ENCODE data around the gene LBHD2. TPM values are rescaled to one million over a fixed set of nuclear protein-coding genes. Genes with fewer than 3 reads are reported as not detected.
A peak's percentile ranks its signal among the peaks of the same experiment; 100 is the strongest.

LBHD2 gene
- total RNA-seq, 2 donors from 2014 or later, result not detected

DNA sequence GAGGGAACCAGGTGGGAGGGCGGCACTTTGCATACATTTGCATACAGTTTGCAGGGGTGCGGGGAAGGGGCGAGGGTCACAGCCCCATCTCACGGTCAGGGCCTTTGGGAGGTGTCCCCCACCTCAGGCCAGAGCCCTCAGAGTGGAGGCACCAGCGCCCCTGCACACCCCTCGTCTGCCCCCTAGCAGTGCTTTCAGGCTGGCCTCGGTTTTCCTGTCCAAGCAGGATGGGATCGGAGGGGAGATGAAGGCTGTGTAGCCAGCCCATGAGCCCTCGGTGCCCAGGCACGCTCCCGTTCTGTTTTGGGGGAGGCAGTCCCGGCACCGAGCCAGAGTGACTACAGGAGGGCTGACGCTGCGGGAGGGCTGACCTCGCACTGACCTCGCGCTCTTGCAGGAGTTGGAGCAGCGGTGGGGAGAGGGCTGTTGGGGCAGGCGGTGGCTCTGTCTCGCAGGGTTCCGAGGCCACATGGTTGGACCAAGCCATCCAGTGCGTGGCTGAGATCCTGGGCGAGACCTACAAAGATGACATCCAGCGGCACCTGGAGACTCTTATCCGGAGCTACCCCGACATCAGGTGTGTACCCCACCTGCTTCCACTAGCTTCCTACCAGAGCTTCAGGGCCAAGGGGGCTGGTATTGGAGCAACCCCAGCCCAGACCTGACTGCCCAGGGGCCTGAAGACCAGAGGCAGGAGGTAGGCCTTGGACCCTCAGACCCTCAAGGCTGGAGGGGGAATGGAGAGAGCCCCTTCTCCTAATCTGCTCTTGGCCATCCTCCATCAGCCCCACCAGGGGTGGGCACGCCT is 24.1 kb downstream of the LBHD2 start:
- DNase-seq (no peak), ATAC-seq (no peak)
- Histone ChIP-seq H3K4me1 (peaks cover 65% of the 10 kb centered on the region), H3K4me3 (no peak overlapping the region), H3K36me3 (replicated peaks in 1 of 2; ENCODE audit: insufficient read depth in 1 of 2, low read depth in 2 of 2) (no peaks in the 10 kb centered on the region), H3K27ac (peak overlapping the region in 2 of 4 donors; percentile 50 to 69), H3K9me3 (no peaks in the 10 kb centered on the region), H3K27me3 (no peaks in the 10 kb centered on the region)
- intact Hi-C loops (cut with DNase I), result loop anchor here (10.0 kb wide), 1 partner anchor 187 kb away; no protein-coding TSS in a partner anchor
- TF ChIP-seq, protein P1, sequence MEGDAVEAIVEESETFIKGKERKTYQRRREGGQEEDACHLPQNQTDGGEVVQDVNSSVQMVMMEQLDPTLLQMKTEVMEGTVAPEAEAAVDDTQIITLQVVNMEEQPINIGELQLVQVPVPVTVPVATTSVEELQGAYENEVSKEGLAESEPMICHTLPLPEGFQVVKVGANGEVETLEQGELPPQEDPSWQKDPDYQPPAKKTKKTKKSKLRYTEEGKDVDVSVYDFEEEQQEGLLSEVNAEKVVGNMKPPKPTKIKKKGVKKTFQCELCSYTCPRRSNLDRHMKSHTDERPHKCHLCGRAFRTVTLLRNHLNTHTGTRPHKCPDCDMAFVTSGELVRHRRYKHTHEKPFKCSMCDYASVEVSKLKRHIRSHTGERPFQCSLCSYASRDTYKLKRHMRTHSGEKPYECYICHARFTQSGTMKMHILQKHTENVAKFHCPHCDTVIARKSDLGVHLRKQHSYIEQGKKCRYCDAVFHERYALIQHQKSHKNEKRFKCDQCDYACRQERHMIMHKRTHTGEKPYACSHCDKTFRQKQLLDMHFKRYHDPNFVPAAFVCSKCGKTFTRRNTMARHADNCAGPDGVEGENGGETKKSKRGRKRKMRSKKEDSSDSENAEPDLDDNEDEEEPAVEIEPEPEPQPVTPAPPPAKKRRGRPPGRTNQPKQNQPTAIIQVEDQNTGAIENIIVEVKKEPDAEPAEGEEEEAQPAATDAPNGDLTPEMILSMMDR (IDR thresholded peaks at IDR 0.05), result no peak
- no peak for TF ChIP-seq POLR2A (IDR thresholded peaks at IDR 0.05)
- 81 to 87% methylated on average over 9 to 25 of the region's 28 CpGs for WGBS, 2 donors

DNA sequence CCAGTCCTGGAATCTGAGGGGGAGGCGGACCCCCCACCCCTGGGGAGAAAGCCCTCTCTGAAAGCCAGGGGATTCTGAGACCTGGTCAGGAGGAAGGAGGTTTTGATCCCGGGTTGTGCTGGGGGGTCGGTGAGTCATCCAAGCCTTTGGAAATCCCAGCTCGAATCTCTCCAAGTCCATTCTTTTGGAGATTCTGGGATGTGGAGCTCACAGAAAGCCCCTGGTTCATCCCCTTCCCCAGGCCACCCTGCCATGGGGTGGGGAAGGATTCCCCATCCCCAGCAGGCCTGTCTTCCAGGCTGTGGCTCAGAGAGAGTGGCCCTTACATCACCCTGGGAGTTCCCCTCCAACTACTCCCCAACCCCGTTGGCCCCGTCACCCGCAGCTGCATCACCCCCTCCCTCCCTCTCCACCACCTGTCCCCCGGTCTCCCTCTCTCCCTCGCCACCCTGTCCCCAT is 24.8 kb downstream of the LBHD2 start:
- intact Hi-C loops (cut with DNase I), result loop anchor here (10.0 kb wide), 1 partner anchor 186 kb away; no protein-coding TSS in a partner anchor
- DNase-seq (peak in 1 of 4 donors; percentile 45), ATAC-seq (no peak)
- H3K27ac ChIP-seq, result peak overlapping the region in 2 of 4 donors; percentile 50 to 69
- WGBS, 2 donors, result 43 to 49% methylated on average over 7 of the region's 9 CpGs
- H3K4me3 ChIP-seq, result no peak overlapping the region
- no peak for TF ChIP-seq POLR2A (IDR thresholded peaks at IDR 0.05)
- TF ChIP-seq, protein P1 (IDR thresholded peaks at IDR 0.05), result no peak
- no peaks in the 10 kb centered on the region for H3K9me3 ChIP-seq
- peaks cover 59% of the 10 kb centered on the region for H3K4me1 ChIP-seq
- H3K27me3 ChIP-seq, result no peaks in the 10 kb centered on the region
- no peaks in the 10 kb centered on the region for H3K36me3 ChIP-seq (replicated peaks in 1 of 2; ENCODE audit: insufficient read depth in 1 of 2, low read depth in 2 of 2)

DNA sequence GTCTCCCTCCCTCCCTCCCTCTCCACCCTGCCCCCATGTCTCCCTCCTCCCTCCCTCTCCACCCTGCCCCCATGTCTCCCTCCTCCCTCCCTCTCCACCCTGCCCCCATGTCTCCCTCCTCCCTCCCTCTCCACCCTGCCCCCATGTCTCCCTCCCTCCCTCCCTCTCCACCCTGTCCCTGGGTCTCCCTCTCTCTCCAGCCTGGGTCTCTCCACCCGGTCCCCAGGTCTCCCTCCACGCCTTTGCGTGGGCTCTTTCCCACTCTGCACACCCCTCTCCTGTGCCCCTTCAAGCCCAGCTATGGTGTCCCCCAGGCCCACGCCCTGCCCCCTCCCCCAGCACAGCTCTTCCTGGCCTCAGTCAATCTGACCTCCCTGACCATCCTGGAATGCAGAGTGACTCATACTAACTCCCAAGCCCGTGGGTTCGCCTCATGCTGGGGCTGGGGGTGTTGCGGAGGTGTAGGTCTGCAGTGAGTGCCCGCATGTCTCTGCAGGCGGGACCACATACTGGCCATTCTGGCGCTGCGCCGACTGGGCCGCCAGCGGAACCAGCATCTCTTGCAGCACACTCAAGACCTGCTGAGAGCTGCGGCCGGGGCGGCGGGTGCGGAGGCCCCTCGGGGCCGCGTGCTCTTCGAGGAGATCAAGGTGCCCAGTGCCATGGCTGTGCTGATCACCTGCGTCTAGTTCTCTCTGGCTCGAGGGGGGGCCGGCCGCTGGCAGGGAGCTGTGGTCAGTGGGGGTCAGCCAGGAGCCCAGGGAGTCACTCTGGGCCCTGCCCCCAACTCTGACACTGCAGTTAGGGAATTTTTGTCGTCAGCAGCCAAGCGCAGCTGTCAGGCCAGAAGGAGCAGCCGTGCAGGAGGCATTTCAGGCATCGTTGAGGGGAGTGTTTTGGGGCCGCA is 25.8 kb downstream of the LBHD2 start:
- no peak overlapping the region for H3K4me3 ChIP-seq
- intact Hi-C loops (cut with DNase I), result loop anchor here (5.0 to 10.0 kb wide), 2 partner anchors 68 to 185 kb away; no protein-coding TSS in a partner anchor
- H3K4me1 ChIP-seq, result peaks cover 49% of the 10 kb centered on the region
- TF ChIP-seq POLR2A (IDR thresholded peaks at IDR 0.05), result peak in 1 of 3 donors; percentile 14
- TF ChIP-seq, protein P1 (IDR thresholded peaks at IDR 0.05), result no peak
- H3K9me3 ChIP-seq, result no peaks in the 10 kb centered on the region
- 54 to 59% methylated on average over 10 to 31 of the region's 32 CpGs for WGBS, 2 donors
- H3K27me3 ChIP-seq, result no peaks in the 10 kb centered on the region
- H3K27ac ChIP-seq, result peak overlapping the region in 3 of 4 donors; percentile 61 to 82 (median 72)
- DNase-seq (peak in 3 of 4 donors; percentile 36 to 60 (median 52)), ATAC-seq (peak; percentile 33)
- H3K36me3 ChIP-seq (replicated peaks in 1 of 2; ENCODE audit: insufficient read depth in 1 of 2, low read depth in 2 of 2), result no peaks in the 10 kb centered on the region

DNA sequence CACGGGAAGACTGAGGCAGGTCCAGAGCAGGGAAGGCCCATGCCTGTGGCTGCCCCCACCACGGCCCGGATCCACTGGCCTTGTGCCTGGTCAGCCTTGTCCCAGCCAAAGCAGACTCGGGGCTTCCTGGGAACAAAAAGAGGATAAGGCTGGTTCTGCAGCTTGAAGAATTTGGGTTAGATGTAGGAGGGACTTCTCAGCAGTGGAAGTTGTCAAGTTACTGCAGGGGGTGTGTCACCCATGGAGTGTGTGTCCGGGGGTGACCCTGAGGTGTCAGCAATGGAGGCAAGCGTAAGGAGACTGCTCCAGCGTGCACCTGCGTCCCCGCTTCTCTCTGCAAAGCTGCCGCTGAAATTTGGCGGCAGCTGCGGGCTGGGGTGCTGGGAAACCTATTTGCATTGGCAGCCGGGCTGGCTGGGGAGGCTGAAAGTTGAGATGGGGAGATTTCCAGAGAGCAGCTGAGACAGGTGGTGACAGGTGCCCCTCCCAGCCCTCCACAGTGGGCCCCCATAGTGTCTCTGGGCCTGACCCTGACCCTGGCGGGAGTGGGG is 26.7 kb downstream of the LBHD2 start:
- DNase-seq, result peak in 2 of 4 donors; percentile 40 to 44
- H3K4me1 ChIP-seq, result peaks cover 43% of the 10 kb centered on the region
- peak; percentile 18 for ATAC-seq
- peak in 1 of 3 donors; percentile 6 for TF ChIP-seq POLR2A (IDR thresholded peaks at IDR 0.05)
- TF ChIP-seq, protein P1 (IDR thresholded peaks at IDR 0.05), result no peak
- H3K4me3 ChIP-seq, result no peak overlapping the region
- peak overlapping the region; percentile 61 to 82 (median 67) for H3K27ac ChIP-seq
- H3K36me3 ChIP-seq (replicated peaks in 1 of 2; ENCODE audit: insufficient read depth in 1 of 2, low read depth in 2 of 2), result no peaks in the 10 kb centered on the region
- intact Hi-C loops (cut with DNase I), result loop anchor here (5.0 kb wide), 1 partner anchor 67 kb away; no protein-coding TSS in a partner anchor
- 10 to 18% methylated on average over 13 to 14 of the region's 14 CpGs for WGBS, 2 donors
- no peaks in the 10 kb centered on the region for H3K27me3 ChIP-seq
- H3K9me3 ChIP-seq, result no peaks in the 10 kb centered on the region
